Ectodermal cell (in vitro differentiated cells): ENCODE measurements around the gene EXO1.

Source experiments
- H3K27ac ChIP-seq: 2 replicates; pipeline ENCODE4 v1.7.0; 2013; ENCODE audit warnings: mild to moderate bottlenecking, low read depth, low read length; ENCODE audit not compliant: insufficient read depth, poor library complexity, severe bottlenecking
- H3K27me3 ChIP-seq: 2 replicates; pipeline ENCODE4 v1.7.0; 2013; ENCODE audit warnings: mild to moderate bottlenecking, low read length; ENCODE audit not compliant: insufficient read depth, control insufficient read depth, poor library complexity, severe bottlenecking
- H3K36me3 ChIP-seq: one replicate; pipeline ENCODE4 v1.7.0; 2013; ENCODE audit warnings: low read length; ENCODE audit not compliant: control insufficient read depth, insufficient read depth
- H3K4me1 ChIP-seq: one replicate; pipeline ENCODE4 v1.7.0; 2013; ENCODE audit warnings: low read length; ENCODE audit not compliant: control insufficient read depth, insufficient read depth
- H3K4me3 ChIP-seq: 2 replicates; pipeline ENCODE4 v1.7.0; 2013; ENCODE audit warnings: low read depth, low read length, control low read depth; ENCODE audit not compliant: insufficient read depth
- H3K9me3 ChIP-seq: 2 replicates; pipeline ENCODE4 v1.7.0; 2013; ENCODE audit warnings: mild to moderate bottlenecking, low read length, moderate library complexity; ENCODE audit not compliant: control insufficient read depth
- WGBS, 2 experiments: methylation state at CpG; one replicate each; pipeline ENCODE4 v1.1.7; 2013; ENCODE audit warnings: missing lambda C conversion rate in 2 of 2; 5-methylcytosine and 5-hydroxymethylcytosine counted together

EXO1 gene

DNA sequence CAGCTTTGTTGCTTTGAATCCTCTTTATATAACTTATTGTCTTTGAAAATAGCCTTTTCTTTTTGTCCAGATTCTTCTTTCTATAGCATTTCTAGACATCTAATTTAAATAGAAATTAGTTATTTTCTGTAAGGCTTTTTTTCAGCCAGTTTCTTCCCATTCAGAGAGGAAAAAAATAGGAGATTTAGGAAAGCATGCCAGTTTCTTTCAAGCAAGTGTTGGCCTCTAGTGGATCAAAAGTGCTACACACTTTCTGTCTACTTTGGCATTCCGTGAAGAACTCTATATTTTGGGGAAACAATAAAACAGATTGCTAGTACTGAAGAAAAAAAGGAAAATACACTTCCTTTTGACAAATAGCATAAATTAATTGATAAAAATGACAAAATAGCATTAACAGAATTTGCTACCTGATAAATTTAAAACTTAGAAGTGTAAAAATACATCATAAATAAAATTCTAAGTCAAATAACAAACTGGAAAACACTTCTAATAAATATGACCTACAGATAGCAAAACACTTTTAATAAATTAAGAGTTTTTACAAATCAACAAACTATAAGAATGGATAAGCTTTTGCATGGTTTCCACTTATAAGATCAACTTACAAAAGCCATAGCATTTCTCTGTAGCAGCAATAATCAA is 13.1 kb upstream of the EXO1 start:
- WGBS, 2 experiments, result 0 to 22% methylated on average over 1 of the region's 1 CpG
- no peaks in the 10 kb centered on the region for H3K4me1 ChIP-seq
- no peaks in the 10 kb centered on the region for H3K27me3 ChIP-seq
- no peaks in the 10 kb centered on the region for H3K36me3 ChIP-seq
- no peak overlapping the region for H3K4me3 ChIP-seq
- no peak overlapping the region for H3K27ac ChIP-seq
- H3K9me3 ChIP-seq, result no peaks in the 10 kb centered on the region

DNA sequence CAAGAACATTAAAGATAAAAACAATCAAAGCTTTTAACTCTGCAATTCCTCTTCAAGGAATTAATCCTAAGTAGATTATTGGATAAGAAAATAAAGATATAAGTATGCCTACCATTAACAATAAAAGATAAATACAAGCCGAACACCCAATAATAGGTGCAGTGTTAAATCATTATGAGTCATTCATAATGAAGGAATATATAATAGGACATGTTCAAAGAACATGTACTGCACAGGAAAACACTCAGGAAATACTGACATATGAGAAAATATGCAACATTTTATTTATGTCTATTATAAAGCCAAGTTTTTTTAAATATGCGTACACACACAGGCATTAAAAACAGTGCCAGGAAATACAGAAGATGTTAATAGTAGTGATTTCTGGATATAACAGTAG is 11.1 kb upstream of the EXO1 start:
- no peak overlapping the region for H3K4me3 ChIP-seq
- no peaks in the 10 kb centered on the region for H3K9me3 ChIP-seq
- H3K27me3 ChIP-seq, result no peaks in the 10 kb centered on the region
- H3K36me3 ChIP-seq, result no peaks in the 10 kb centered on the region
- no peaks in the 10 kb centered on the region for H3K4me1 ChIP-seq
- 43 to 83% methylated on average over 1 to 2 of the region's 2 CpGs for WGBS, 2 experiments
- no peak overlapping the region for H3K27ac ChIP-seq

DNA sequence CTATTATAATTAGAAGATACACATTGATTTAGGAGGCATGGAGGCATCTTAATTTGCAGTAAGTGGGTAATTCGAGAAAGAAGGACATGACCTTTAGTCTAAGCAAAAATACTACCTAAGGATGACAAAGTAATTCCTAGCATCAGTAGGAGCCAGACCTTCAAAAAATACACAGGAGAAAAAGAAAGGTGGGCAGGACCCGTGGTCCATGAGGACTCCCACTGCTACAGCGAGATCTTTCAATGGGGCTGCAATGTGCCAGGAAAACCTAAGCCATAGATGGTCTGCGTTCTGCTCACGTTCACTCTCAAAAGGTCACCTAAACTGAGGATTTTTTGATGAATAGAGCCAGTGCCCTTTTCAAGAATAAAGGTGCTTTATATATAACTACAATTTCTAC is 10.6 kb upstream of the EXO1 start:
- no peaks in the 10 kb centered on the region for H3K27me3 ChIP-seq
- no peaks in the 10 kb centered on the region for H3K4me1 ChIP-seq
- no peaks in the 10 kb centered on the region for H3K36me3 ChIP-seq
- no peak overlapping the region for H3K4me3 ChIP-seq
- no peak overlapping the region for H3K27ac ChIP-seq
- WGBS, 2 experiments, result 90 to 93% methylated on average over 4 to 5 of the region's 5 CpGs
- no peaks in the 10 kb centered on the region for H3K9me3 ChIP-seq

DNA sequence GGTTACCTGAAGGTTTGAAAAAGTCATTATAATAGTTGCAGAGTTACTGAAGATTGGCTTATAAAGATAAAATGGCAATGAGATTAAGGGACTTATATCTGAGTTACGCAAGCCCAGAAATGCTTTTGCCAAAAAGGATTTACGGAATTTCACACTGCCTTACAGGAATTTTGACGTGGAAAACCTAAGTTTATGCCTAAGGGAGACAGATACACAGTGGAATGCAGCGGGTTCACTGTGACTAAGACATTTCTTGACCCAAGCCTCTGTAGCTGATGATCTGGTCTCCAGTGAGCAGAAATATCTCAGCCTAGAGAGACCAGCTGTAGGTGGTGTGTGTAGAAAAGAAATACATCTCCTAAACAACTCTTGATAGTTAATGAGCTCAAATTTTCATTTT is 10.1 kb upstream of the EXO1 start:
- no peaks in the 10 kb centered on the region for H3K27me3 ChIP-seq
- no peak overlapping the region for H3K27ac ChIP-seq
- WGBS, 2 experiments, result 78 to 84% methylated on average over 4 of the region's 4 CpGs
- no peak overlapping the region for H3K4me3 ChIP-seq
- H3K4me1 ChIP-seq, result no peaks in the 10 kb centered on the region
- H3K36me3 ChIP-seq, result no peaks in the 10 kb centered on the region
- no peaks in the 10 kb centered on the region for H3K9me3 ChIP-seq

DNA sequence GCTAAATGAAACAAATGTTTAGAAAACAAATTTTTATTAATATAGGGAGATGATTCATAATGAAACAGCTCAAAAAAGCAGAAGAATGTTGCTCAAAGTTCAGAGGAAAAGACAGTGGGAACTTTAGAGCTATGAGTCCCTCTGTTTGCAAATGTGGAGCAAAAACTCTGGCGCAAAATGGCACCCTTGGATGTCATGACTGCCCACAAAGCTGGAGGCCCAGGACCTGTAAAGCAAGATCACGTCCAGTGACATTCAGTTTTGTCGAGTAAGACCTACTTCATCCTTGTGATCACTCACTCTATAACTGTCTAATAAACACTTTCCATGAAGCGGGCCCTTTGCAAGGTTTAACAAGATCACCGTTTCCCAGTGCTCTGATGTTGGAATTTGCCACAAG is 9.1 kb upstream of the EXO1 start:
- Histone ChIP-seq H3K27me3 (no peaks in the 10 kb centered on the region), H3K36me3 (no peaks in the 10 kb centered on the region), H3K27ac (no peak overlapping the region), H3K4me1 (no peaks in the 10 kb centered on the region), H3K4me3 (no peak overlapping the region), H3K9me3 (no peaks in the 10 kb centered on the region)
- 92 to 94% methylated on average over 5 of the region's 5 CpGs for WGBS, 2 experiments

DNA sequence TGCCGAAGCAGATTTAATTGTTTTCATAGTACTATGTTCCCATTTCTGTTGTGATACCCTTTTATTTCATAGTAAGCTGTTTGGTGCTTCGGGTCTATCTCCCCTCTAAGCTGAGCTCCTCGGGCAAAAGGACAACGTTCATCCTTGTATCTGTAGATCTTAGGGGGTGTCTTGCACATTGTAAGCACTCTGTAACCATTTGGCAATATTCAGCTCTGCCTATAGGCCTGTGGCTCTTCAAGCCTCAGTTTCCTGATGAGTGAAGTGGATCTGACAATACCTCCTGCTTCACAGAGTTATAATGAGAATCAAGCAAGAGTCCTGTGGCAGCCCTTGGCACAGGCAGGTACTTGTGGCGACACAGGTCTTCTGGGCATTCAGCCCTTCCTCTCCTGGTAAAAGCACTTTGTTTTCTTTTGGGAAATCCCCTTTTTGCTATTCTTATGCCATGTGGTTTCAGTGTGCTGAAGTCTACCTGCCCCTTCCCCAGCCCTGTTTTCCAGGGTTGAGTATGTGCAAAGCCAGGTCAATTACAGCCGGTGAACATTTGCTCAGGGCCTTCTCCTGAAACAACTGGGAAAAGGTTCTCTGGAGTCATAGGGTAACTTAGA is 8.5 kb upstream of the EXO1 start:
- Histone ChIP-seq H3K4me1 (no peaks in the 10 kb centered on the region), H3K36me3 (no peaks in the 10 kb centered on the region)
- 93 to 96% methylated on average over 6 of the region's 6 CpGs for WGBS, 2 experiments

DNA sequence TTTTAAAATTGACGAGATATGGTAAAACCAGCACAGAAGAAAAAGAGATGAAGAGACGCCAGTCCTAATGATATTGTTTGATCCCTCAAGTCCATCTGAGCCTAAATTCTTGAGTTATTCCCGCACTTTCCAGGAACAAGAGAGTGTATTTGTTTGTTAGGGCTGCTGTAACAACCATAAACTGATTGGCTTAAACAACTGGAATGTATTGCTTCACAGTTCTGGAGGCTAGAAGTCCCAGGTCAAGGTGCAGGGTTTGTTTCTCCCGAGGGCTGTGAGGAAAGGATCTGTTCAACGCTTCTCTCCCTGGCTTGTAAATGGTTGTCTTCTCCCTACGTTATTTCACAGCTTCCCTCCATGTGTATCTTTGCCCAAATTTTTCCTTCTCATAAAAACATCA is 7.8 kb upstream of the EXO1 start:
- H3K4me1 ChIP-seq, result no peaks in the 10 kb centered on the region
- H3K27ac ChIP-seq, result no peak overlapping the region
- no peak overlapping the region for H3K4me3 ChIP-seq
- H3K36me3 ChIP-seq, result no peaks in the 10 kb centered on the region
- no peaks in the 10 kb centered on the region for H3K27me3 ChIP-seq
- WGBS, 2 experiments, result 92 to 94% methylated on average over 6 of the region's 6 CpGs
- no peaks in the 10 kb centered on the region for H3K9me3 ChIP-seq

More for the DNA sequence above, 8.5 kb upstream of the EXO1 start:
- no peaks in the 10 kb centered on the region for H3K27me3 ChIP-seq
- no peak overlapping the region for H3K27ac ChIP-seq
- H3K4me3 ChIP-seq, result no peak overlapping the region
- H3K9me3 ChIP-seq, result no peaks in the 10 kb centered on the region

DNA sequence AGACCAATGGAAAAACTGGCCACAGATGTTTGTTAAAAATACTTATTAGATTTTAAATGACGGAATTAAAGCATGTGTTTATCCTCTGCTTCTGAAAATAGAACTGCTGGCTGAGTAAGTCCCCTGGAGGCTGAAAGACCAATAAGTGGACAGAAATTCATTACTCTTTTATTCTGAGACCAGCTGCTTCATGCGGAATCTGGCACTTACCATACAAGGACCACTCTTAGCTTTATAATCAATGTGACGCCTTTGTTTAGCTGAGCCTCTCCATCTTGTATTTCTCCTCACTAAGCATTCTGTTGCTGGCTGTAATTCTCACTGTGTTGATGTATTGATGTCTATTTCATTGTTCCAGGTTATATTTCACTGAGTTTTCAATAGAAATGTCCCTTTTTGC is 6.3 kb upstream of the EXO1 start:
- no peak overlapping the region for H3K27ac ChIP-seq
- H3K36me3 ChIP-seq, result no peaks in the 10 kb centered on the region
- H3K9me3 ChIP-seq, result no peaks in the 10 kb centered on the region
- 93% methylated on average over 3 of the region's 3 CpGs for WGBS, 2 experiments
- H3K4me1 ChIP-seq, result no peaks in the 10 kb centered on the region
- no peak overlapping the region for H3K4me3 ChIP-seq
- no peaks in the 10 kb centered on the region for H3K27me3 ChIP-seq

DNA sequence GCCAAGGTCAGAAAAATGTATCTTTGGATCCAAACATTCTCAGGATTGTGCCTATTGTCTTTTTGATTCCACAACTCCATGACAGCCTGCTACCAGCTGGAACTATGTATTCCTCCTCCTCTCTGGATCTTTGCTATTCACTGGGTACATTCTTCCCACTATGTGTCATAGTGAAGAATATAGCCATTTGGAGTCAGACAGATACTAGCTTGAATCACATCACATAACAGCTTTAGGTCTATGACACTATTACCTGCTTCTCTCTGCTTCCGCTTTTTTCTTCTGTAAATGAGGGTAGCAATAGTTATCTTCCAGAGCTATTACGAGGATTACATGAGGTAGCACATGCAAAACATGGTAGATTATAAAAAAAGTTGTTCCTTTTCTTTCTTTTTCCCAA is 5.4 kb upstream of the EXO1 start:
- Histone ChIP-seq H3K4me1 (no peaks in the 10 kb centered on the region), H3K9me3 (no peaks in the 10 kb centered on the region), H3K4me3 (no peak overlapping the region), H3K27ac (no peak overlapping the region), H3K36me3 (no peaks in the 10 kb centered on the region), H3K27me3 (no peaks in the 10 kb centered on the region)
- 86% methylated on average over 1 of the region's 2 CpGs; no CpG with 5 or more reads in 1 of the 2 experiments for WGBS, 2 experiments

DNA sequence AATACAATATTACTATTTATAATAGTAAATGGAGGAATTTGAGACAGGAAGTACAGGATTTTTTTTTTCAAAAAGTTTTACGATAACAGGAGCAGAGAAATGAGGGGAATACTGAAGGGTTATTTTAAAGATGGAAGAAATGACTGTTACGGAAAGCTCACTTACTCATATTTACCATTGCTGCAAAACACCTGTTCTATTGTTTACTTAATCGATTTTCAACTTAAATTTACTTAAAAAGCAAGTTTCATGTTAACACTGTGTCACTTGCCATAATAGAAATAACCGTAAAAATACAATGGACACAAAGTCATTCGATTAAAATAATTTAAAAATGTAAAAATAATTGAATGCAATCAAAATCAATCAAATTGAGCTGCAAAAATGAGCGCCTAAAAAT is 3.4 kb upstream of the EXO1 start:
- no peak overlapping the region for H3K27ac ChIP-seq
- 94 to 96% methylated on average over 4 of the region's 6 CpGs for WGBS, 2 experiments
- peaks cover 9% of the 10 kb centered on the region for H3K4me1 ChIP-seq
- H3K27me3 ChIP-seq, result no peaks in the 10 kb centered on the region
- no peaks in the 10 kb centered on the region for H3K9me3 ChIP-seq
- H3K36me3 ChIP-seq, result no peaks in the 10 kb centered on the region
- no peak overlapping the region for H3K4me3 ChIP-seq
